A375 (cell line): ENCODE data around the gene LAMA1. TPM values are rescaled to one million over a fixed set of nuclear protein-coding genes. Genes with fewer than 3 reads are reported as not detected.

Source experiments
- small RNA-seq: library from RNA; depleted of rRNA; stranded (forward); fragments of <200 nt; gene quantifications from one replicate; pipeline ENCODE3, GENCODE V24; 2014
- total RNA-seq: library from RNA; depleted of rRNA; stranded (reverse); fragments of >200 nt; shearing (Covaris generic); gene quantifications from 2 replicates; pipeline ENCODE4 v1.2.3, GENCODE V29; 2014; rRNA removed

Gene LAMA1
- 3.1 and 5.5 TPM in 2 replicates for total RNA-seq

GRCh38 chr18:7117390-7118355, at the start of gene LAMA1:
LAMA1 (minus strand) TSS chr18:7117797; CDS start chr18:7117720, 77 bp downstream.

Small RNA genes lying within 50 kb of the gene (small RNA-seq; reads per million reads assigned to genes)
- not detected for gene RNU6-916P

Other genes with a start within 250 kb of the LAMA1 start
- gene LRRC30, start 113.3 kb upstream of the LAMA1 start, total RNA-seq, result not detected in 2 replicates